Stimulated activated naive CD8-positive, alpha-beta T cell treated with anti-CD3 and anti-CD28 coated beads, Interleukin-15, Interleukin-2, amounts not matched to agents 100 U/mL and 50 U/mL, for 24 hours (primary cell): ENCODE results near the gene JPH3.

Experiments
- ATAC-seq: fragments of 150-1000 bp; cut with Tn5 transposase; one replicate; pipeline ENCODE4 v1.10.0; 2021
- DNase-seq: peaks from one replicate; pipeline ENCODE4 v3.0.0; 2021

JPH3 gene

DNA sequence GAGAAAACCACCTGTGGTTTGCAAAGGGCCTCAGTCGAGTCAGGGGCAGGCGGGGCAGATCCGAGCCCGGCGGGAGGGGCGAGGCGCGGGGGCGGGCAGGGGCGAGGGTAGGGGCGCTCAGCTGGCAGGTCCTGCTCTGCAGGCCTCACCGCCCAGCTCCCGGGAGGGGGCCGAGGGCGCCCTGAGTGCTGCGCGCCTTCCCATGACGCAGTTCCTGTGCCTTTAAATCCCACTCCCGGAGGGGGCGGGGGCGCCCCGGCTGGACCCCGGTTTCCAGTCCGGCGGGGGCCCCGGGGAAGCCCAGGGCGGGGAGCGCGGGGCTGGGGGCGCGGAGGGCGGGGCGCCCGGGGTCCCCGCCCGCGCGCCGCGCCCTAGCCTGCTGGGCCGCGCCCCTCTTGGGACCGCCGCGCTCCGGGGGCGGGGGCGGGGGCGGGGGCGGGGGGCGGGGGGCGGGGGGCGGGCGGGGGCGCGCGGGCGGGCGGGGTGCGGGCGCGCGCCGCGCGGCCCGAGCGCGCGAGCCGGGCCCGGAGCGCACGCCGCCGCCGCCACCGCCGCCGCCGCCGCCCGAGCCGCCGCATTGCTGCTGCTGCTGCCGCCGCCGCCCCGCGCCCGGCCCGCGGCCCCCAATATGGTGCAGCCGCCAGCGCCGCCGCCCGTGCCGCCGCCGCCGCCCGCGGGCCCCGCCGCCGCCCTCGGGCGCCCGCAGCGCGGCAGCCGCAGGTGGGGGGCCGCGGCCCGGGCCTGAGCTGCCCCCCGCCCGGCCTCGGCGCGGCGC is at the start of gene JPH3:
JPH3 (plus strand) TSS at position 508 of the 775 bp plus-strand sequence. CDS start 639 bp downstream, outside the sequence.
- no peak for DNase-seq
- ATAC-seq, result peak; percentile 4

GRCh38 chr16:87552772-87553573 is 49.3 kb upstream of the JPH3 start:
- ATAC-seq, result no peak
- DNase-seq, result no peak

GRCh38 chr16:87554754-87555427 is 47.4 kb upstream of the JPH3 start:
- DNase-seq (no peak), ATAC-seq (no peak)

GRCh38 chr16:87555647-87556046 is 46.7 kb upstream of the JPH3 start:
- ATAC-seq (no peak), DNase-seq (no peak)

DNA sequence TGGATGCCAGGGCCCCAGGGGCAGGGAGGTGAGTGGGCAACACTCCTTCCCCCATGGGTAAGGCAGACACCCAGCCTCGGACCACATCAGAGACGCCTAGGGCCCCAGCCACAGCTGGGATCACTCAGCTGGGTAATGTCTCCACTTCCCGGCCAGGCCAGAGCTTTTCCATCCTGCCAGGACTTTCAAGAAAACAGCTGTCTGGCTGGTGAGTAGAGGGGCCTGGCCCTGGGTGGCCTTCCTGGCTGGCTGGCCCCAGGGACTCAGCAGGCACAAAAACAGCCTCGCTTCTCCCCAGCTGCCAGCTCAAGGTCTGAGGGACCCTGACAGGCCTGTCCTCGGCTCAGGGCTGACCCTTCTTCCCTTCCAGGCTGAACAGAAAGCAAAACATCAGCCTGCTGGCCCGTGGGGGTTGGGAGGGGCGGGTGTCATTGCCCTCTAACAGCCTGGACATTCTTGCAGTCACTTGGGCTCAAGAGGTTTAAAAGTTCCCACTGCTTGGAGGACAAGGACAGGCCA is 45.3 kb upstream of the JPH3 start:
- no peak for DNase-seq

DNA sequence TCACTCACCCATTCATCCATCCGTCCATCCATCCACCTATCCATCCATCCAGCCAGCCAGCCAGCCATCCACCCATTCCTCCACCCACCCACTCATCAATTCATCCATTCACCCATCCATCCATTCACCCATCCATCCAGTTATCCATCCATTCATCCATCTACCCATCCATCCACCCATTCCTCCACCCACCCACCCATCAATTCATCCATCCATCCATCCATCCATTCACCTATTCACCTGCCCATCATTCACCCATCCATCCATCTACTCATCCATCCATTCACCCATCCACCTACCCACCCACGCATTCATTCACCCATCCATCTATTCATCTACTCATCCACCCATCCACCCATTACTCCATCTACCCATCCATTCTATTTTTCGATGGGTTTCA is 43.6 kb upstream of the JPH3 start:
- DNase-seq (no peak), ATAC-seq (no peak)

More for the DNA sequence above, 45.3 kb upstream of the JPH3 start:
- ATAC-seq, result no peak

DNA sequence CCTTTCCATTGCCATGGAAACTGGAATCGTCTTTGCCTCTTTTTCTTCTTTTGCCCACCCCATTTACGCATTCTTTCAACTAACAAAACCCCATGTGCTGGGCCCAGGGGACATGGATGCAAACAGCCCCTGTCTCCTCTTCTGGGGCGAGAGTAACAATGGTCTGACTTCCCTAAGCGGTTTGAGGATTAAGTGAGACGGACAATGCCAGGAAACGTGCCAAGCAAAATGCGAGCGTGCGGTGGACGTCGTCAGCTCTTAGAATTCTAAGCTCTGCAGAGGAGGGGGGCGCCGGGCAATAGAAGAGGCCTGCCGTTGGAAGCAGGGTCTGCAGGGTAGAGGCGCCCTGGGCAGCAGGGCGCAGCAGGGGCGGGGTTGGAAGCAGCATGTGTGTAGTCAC is 42.4 kb upstream of the JPH3 start:
- no peak for DNase-seq
- no peak for ATAC-seq

DNA sequence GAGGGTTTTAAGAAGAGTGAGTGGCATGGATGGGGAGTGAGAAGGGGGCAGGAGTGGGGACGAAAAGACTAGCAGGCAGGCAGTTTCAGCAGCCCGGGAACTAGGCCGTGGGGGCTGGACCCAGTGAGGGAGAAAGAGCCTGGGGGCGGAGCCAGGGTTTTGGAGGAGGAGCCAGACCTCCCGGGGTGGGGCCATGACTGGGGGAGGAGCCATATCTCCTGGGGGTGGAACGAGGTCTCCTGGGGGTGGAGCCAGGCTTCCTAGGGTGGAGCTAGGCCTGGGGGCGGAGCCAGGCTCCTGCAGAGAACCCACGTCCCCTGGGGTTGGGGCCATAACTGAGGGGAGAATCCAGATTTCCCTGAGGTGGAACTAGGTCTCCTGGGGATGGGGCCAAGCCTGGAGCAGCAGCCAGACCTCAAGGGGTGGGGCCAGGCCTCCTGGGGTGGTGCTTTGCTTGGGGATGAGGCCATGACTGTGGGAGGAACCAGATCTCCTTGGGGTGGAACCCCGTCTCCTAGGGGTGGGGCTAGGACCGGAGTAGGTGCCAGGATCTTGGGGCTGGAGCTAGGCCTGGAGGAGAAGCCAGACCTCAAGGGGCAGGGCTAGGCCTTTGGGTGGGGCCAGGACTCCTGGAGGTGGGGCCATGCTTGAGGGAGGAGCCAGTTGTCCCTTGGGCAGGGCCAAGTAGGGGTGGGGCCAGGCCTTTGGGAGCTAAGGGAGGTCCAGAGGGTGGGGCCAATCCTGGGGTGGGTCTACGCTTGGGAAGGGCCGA is 41.7 kb upstream of the JPH3 start:
- ATAC-seq (peak; percentile 60), DNase-seq (peak; percentile 43)

GRCh38 chr16:87561200-87562105 is 40.9 kb upstream of the JPH3 start:
- no peak for DNase-seq
- ATAC-seq, result no peak

DNA sequence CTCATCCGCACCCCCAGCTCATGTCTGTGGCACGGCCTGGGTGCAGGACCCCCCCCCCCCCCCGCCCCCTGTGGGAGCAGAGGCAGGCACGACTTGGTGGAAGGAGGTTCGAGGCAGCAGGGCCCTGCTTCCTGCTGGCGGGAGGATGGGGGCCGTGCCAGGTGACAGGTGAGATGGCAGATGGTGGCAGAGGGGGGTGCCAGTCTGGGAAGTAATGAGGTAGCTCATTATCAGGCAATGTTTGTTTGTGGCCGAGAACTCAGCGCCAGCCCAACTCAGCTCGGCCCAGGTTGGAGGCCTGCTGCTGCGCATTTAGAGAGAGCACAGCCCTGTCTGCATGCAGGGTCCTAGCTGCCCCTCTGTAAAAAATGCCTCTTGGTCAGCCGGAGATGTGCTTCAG is 40.1 kb upstream of the JPH3 start:
- ATAC-seq (no peak), DNase-seq (no peak)

GRCh38 chr16:87563022-87563421 is 39.3 kb upstream of the JPH3 start:
- DNase-seq, result no peak
- ATAC-seq, result no peak

GRCh38 chr16:87563714-87564523 is 38.4 kb upstream of the JPH3 start:
- ATAC-seq (no peak), DNase-seq (no peak)

DNA sequence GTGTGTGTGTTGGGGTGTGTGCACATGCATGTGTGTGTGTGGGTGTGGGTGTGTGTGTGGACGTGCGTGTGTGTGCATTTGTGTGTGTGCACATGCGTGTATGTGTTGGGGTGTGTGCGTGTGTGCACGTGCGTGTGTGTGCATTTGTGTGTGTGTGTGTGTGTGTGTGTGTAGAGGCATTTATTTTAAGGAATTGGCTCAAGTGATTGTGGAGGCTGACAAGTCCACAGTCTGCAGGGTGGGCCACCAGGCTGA is 37.9 kb upstream of the JPH3 start:
- DNase-seq (no peak), ATAC-seq (no peak)

GRCh38 chr16:87569601-87570571 is 32.4 kb upstream of the JPH3 start:
- DNase-seq (no peak), ATAC-seq (no peak)

GRCh38 chr16:87570572-87570937 is 31.8 kb upstream of the JPH3 start:
- DNase-seq, result no peak
- no peak for ATAC-seq

GRCh38 chr16:87570938-87571867 is 31.1 kb upstream of the JPH3 start:
- DNase-seq (peak; percentile 33), ATAC-seq (no peak)

GRCh38 chr16:87571868-87572244 is 30.5 kb upstream of the JPH3 start:
- DNase-seq (no peak), ATAC-seq (no peak)

DNA sequence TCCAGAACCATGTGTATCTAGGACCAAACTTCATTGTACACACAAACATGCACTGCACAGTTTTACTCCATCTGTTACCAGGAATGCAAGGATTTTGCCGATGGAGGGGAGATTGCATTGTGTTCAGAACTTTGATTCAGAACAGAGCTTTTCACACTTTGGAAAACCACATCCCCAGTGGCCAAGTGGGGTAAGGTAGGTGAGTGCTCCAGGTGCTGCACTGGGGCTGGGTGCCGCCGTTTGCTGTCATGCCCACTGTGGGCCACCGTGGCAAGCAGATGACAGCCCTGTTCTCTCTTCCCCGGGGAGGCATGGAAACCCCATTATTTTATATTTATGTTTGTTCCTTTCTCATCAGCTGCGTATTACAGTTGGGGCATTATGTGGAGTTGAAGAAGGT is 29.3 kb upstream of the JPH3 start:
- no peak for DNase-seq
- ATAC-seq, result no peak
